Ammon's horn (tissue), 1 donor: ENCODE data around the gene ADRA2A.

Experiments
- DNase-seq: peaks from one replicate; pipeline ENCODE4 v3.0.0-alpha.2; 2016; ENCODE audit warnings: low spot score

Gene ADRA2A

GRCh38 chr10:111083222-111084095 is 6.6 kb downstream of the ADRA2A start:
- DNase-seq: no peak

- DNase-seq: no peak
Observed at GRCh38 chr10:111084366-111085255, 7.8 kb downstream of the ADRA2A start.

GRCh38 chr10:111085690-111086353 is 9.0 kb downstream of the ADRA2A start:
- DNase-seq: no peak

- no peak for DNase-seq
Observed at GRCh38 chr10:111086574-111086973, 9.7 kb downstream of the ADRA2A start.

- no peak for DNase-seq
Observed at GRCh38 chr10:111087331-111087756, 10.5 kb downstream of the ADRA2A start.

- no peak for DNase-seq
Observed at GRCh38 chr10:111087968-111088505, 11.2 kb downstream of the ADRA2A start.

GRCh38 chr10:111089293-111089692 is 12.5 kb downstream of the ADRA2A start:
- DNase-seq: no peak

GRCh38 chr10:111091833-111092232 is 15.0 kb downstream of the ADRA2A start:
- DNase-seq: no peak

- no peak for DNase-seq
Observed at GRCh38 chr10:111093741-111094380, 17.0 kb downstream of the ADRA2A start.

GRCh38 chr10:111098679-111099437 is 22.0 kb downstream of the ADRA2A start:
- DNase-seq: no peak

- no peak for DNase-seq
Observed at GRCh38 chr10:111100198-111100597, 23.4 kb downstream of the ADRA2A start.

- DNase-seq: no peak
Observed at GRCh38 chr10:111101796-111102195, 25.0 kb downstream of the ADRA2A start.

GRCh38 chr10:111102359-111102837 is 25.6 kb downstream of the ADRA2A start:
- peak; percentile 64 for DNase-seq

- DNase-seq: no peak
Observed at GRCh38 chr10:111103196-111103840, 26.5 kb downstream of the ADRA2A start.

GRCh38 chr10:111104811-111105210 is 28.0 kb downstream of the ADRA2A start:
- no peak for DNase-seq

- DNase-seq: no peak
Observed at GRCh38 chr10:111106081-111106480, 29.3 kb downstream of the ADRA2A start.

GRCh38 chr10:111107023-111107422 is 30.2 kb downstream of the ADRA2A start:
- no peak for DNase-seq

GRCh38 chr10:111107846-111108245 is 31.0 kb downstream of the ADRA2A start:
- DNase-seq: no peak

- no peak for DNase-seq
Observed at GRCh38 chr10:111108441-111108840, 31.6 kb downstream of the ADRA2A start.
